ENCODE data around the gene PBX2.
"Not testable (repeated sequence)": the region's sequence is repeated elsewhere in the genome, so short reads cannot be mapped to it uniquely, and the experiment has no call there.

The PBX2 gene

DNA sequence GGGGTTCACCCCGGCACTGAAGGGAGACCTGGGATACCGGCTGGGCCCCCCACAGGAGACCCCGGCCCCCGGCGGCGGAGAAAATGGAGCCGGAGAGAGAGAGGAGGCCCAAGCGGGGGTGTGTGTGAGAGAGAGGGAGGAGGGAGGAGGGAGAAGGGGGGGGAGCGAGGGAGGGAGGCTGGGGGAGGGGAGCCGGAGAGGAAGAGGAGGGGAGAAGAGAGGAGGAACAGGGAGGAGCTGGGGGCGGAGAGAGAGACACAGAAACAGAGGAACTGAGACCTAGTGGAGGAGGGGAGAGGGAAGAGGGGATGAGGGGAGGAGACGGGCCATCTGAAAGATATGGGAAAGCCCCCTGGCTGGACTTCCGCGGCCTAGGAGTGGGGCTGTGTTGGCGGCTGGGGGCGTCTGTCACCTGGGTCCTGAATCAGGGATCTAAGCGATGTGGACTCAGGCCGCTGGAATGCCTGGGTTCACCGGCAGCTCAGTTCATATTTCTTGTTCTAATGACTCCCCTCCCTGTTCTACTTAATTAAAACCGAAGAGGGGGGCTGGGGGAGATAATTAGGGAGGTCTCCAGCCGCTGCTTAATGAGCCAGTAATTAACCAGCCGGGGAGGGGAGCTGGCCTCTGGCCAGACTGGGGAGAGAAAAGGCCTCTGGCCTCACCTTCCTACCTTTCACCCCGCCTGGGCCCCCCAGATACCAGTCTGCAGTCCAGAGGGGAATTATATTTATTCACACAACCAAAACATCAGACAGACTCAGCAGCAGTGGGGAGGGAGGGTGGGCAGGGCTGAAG, at the start of gene PBX2:
Gene PBX2 (minus strand): TSS at position 149 of the 798 bp plus-strand sequence. CDS start 287 bp downstream, outside the sequence.
- no peak for FAIRE-seq

DNA sequence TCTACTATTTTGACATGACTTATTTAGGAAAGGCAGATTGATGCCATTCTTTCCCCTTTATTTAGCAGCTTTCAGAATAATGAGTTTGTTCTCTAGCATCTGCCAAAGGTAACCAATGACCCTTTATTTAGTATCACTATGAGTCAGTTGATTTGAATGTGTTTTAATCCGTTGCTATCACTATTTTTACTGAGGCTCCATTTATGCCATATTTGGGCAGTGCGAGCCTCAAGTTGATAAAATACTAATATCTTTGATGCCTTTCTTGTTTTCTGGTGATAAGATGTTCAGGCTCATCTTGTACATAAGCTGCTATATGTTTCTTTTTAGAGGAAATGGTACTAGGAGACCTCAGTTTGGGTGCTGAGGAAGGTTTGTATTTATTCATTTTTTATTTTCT, 49.5 kb upstream of the PBX2 start:
- FAIRE-seq, result no peak

- FAIRE-seq, result no peak
These were observed 44.9 kb upstream of the PBX2 start for GRCh38 chr6:32234934-32235333.

DNA sequence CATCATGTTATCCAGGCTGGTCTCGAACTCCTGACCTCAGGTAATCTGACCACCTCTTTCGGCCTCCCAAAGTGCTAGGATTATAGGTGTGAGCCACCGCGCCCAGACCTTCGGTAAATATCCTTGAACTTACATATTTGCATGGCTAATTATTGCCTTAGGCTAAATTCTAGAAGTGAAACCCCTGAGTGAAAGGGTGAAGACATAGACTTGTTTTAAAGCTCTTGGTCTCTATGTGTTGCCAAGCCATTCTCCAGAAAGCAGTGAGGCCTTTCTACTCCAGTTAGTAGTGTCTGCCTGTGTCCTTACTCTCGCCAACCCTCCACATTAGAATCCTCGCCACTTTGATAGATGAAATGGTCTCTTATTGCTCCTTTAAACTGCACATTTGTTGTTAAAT, 36.4 kb upstream of the PBX2 start:
- no peak for FAIRE-seq

GRCh38 chr6:32224696-32225095, 34.7 kb upstream of the PBX2 start:
- no peak for FAIRE-seq

DNA sequence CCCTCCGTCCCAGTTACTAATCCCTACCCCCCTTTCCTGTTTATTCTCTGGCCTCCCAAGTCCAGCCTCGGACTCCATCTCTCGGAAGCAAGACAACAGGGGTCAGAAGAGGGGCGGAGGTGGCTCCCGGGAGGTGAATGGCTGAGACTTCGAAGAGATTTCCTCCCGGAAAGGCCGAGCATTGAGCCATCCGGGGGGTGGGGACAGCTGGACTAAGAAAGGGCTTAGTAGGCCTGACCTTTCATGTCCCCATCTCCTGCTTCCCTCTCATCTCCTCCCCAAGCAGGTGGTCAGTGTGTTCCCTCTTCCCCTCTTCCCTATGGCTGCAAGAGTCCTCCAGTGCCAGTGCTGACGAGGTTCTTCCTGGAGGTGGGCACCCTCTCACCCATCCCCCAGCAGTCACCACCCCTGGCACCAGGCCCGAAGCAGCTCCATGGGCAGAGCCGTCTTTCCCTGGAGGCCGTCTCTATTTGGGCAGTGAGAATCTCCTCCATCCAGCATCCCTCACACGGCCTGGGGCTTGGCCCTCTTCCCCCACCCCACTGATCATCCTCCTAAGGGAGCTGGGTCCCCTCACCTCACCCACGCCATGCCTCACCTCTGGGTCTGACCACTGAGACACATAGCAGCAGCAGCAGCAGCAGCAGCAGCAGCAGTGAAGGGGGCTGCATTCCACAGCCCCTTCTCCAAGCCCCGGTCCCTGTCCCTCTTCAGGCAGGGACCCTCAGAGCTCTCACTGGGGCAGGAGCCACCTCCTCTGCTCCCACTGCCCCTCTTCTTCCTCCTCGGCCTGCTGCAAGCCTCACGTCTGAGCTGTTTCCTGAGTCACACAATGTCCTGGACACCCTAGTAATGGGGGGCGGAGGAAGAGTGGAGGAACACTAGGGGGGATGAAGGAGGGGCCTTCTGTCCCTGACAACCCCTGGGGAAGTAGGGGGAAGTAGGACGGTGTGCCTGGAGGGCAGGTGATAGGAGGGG, 33.5 kb upstream of the PBX2 start, which contains the start of gene NOTCH4:
Gene NOTCH4 (minus strand): TSS at position 810 of the 978 bp plus-strand sequence. CDS start 139 bp downstream, at position 671.
- FAIRE-seq, result no peak

GRCh38 chr6:32222333-32223230, 32.6 kb upstream of the PBX2 start:
- no peak for FAIRE-seq

DNA sequence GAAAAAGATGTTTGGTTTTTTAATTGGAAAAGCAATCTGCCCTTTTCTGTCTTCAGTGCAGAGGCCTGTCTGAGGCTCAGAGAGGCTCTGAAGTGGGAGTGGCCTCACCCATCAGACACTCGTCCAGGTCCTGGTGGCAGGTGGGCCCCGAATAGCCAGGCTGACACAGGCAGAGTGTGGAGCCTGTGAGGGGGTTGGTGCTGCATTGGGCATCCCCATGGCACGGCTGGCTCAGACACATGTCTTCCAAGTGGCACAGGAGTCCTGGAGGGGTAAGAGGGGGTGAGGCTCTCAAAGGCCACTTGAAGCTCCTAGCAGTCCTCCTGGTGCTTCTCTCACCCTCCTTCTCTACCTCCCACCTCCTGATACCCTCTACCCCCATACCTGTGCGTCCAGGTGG, 30.0 kb upstream of the PBX2 start:
- no peak for FAIRE-seq

DNA sequence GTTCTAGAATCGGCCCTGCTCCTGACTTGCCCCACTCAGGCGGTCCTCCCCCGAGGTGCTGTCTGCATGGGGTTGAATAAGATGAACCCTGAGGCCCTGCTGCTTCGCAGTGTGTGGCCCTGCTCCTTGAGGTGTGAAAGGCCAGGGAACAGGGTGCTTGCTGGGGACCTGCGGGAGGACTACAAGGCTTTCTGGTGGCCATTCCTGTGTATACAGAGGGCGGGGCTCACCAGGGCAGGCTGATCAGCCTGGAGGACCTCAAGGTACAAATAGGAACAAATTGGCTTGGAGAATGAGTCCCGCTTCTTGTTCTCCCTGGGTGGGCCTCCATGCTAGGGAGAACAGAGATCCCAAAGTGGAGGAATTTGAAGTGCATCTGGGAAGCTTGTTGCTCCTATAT, 28.2 kb upstream of the PBX2 start:
- FAIRE-seq, result no peak

DNA sequence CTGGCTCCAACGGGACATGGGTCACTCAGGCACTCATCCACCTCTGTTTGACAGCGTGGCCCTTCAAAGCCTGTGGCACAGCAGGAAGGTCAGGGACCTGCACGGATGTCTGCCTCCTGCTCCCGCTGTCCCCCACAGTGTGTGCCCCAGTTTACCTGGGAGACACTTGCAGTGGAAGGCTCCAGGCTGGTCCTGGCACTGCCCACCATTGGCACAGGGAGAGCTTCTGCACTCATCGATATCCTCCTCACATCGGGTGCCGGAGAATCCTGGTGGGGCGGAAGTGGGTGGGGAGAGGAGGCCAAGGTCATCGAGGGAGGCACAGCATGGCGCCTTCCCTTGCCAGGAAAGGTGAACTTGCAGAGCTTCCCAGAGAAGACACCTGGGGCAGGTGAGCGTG, 27.0 kb upstream of the PBX2 start:
- FAIRE-seq, result no peak

GRCh38 chr6:32216285-32216684, 26.3 kb upstream of the PBX2 start:
- FAIRE-seq, result no peak

DNA sequence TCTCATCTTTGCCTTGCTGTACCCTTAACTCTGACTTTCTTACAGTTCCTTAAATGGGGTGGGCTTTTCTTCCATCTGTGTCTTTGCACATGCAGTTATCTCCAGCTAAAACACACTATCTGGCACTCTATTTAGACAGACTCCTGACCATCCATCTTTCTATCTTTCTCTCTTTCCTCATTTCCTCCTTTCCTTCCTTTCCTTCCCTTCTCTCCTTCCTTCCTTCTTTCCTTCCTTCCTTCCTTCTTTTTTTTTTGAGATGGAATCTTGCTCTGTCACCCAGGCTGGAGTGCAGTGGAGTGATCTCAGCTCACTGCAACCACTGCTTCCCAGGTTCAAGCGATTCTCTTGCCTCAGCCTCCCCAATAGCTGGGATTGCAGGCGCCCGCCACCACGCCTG, 25.6 kb upstream of the PBX2 start:
- FAIRE-seq, result no peak

- FAIRE-seq, result no peak
These were observed 24.1 kb upstream of the PBX2 start for GRCh38 chr6:32214126-32214525.

GRCh38 chr6:32213649-32214048, 23.6 kb upstream of the PBX2 start:
- FAIRE-seq, result no peak

- no peak for FAIRE-seq
These were observed 22.2 kb upstream of the PBX2 start for GRCh38 chr6:32212076-32212760.

- FAIRE-seq, result not testable (repeated sequence)
These were observed 21.4 kb upstream of the PBX2 start for GRCh38 chr6:32211432-32211831.

DNA sequence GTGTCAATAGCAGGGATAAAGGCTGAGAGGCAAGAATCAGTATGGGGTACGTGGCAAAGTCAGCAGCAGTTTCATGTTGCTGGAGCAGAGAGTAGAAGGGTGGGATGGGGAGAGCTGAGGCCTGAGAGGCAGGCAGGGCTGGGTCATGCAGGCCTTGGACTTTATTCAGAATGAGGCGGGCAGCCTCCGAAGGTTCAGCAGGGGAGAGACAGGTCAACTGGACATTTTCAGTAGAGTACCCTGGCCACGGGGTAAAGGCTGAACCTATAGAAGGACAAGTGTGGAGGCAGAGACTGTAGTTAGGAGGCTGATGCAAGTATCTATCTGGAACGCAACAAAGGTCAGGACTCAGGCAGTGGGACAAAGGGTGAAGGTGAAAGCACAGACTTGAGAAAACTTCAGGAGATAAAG, 20.2 kb upstream of the PBX2 start:
- FAIRE-seq, result no peak

DNA sequence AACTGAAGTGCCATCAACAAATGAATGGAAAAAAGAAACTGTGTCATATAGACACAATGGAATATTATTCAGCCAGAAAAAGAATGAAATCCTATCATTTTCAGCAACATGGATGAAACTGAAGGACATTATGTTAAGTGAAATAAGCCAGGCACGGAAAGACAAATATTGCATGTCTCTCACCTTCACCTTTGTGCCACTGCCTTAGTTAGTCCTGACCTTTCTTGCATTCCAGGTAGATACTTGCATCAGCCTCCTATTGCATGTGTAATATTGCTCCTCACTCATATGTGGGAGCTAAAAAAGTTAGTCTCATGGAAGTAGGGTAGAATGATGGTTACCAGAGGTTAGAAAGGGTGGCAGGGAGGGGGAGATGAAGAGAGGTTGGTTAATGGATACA, 19.0 kb upstream of the PBX2 start:
- FAIRE-seq, result no peak

GRCh38 chr6:32204268-32204715, 14.3 kb upstream of the PBX2 start:
- no peak for FAIRE-seq

GRCh38 chr6:32203426-32204267, 13.6 kb upstream of the PBX2 start:
- FAIRE-seq, result no peak

DNA sequence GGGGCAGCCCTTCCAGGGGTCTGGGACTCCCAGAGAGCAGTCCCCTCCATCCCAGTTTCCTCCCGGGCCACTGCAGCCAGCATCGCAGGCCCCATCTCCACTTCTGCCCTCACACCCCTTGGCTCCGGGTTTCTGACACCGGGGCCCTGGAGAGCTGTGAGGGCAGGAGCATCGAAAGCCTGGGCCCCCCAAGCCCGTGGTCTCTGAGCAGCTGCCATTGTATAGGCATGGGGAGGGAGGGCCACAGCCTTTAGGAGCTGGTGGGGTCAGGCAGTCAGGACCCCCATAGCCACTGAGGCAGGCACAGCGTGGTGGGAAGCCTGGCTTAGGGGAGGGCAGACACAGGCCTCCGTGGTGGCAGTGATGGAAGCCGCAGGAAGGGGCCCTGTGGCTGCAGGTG, 12.2 kb upstream of the PBX2 start:
- no peak for FAIRE-seq
